ENCODE results near the gene ARHGAP10. TPM values are rescaled to one million over a fixed set of nuclear protein-coding genes. Genes with fewer than 3 reads are reported as not detected.

ARHGAP10 gene
- total and polyA plus RNA-seq, 2 donors from 2014 or later: 13.4 to 20.3 TPM

DNA sequence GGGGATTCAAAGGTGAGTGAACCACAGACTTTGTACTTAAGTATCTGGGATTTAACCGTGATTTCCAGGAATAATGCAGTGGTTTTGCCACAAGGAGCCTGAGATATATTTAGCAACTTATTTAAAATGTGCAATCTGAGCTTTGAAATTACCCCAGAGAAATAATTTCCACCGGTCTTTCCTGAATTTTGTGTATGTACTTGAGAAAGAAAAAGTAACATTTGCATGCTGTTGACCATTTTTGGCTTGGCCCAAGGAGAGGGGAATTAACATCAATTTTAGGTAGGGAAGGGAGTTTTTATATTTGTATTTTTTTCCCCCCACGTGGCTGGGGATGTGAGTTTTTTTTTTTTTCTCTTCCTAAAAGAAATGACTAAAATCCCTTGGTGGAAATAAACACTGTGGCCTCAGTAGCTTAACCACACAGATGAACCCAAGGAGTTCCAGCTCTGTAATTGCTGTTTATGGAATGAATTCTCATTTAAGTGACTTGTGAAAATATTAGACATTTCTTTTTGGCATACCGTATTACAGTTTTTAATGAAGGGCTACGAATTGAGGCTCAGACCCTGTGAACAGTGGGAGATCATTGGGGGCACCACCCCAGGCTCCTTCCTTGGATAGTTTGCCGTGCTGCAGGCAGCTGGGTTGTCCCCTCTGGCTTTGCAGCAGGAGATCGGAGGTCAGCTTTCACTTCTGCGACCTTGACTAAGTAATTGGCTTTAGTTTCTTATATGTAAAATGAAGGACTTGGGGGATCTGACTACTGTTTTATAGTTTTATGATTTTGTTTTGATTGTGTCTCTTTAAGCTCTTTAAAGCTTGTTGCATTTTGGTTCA is 116.1 kb downstream of the ARHGAP10 start:
- Histone ChIP-seq H3K27me3 (ENCODE audit: control insufficient read depth, insufficient read depth, low read length) (no peaks in the 10 kb centered on the region), H3K27ac (ENCODE audit: low read depth in 2 of 2, low read length in 2 of 2) (no peak overlapping the region), H3K4me1 (ENCODE audit: control insufficient read depth in 2 of 3, insufficient read depth in 2 of 3, low read depth in 1 of 3, low read length in 3 of 3) (peaks cover 0 to 3% (median 0%) of the 10 kb centered on the region in 3 donors), H3K4me3 (ENCODE audit: low read length in 3 of 3) (no peak overlapping the region), H3K9me3 (ENCODE audit: control insufficient read depth in 2 of 3, insufficient read depth in 1 of 3, low read length in 3 of 3) (no peaks in the 10 kb centered on the region), H3K9ac (ENCODE audit: low read length in 3 of 3) (no peak overlapping the region), H3K36me3 (ENCODE audit: control insufficient read depth in 2 of 3, insufficient read depth in 3 of 3, low read length in 3 of 3) (no peaks in the 10 kb centered on the region)
- intact Hi-C loops (cut with DNase I): no loop called here
- DNase-seq: no peak
- FAIRE-seq: no peak
- TF ChIP-seq, protein P1, sequence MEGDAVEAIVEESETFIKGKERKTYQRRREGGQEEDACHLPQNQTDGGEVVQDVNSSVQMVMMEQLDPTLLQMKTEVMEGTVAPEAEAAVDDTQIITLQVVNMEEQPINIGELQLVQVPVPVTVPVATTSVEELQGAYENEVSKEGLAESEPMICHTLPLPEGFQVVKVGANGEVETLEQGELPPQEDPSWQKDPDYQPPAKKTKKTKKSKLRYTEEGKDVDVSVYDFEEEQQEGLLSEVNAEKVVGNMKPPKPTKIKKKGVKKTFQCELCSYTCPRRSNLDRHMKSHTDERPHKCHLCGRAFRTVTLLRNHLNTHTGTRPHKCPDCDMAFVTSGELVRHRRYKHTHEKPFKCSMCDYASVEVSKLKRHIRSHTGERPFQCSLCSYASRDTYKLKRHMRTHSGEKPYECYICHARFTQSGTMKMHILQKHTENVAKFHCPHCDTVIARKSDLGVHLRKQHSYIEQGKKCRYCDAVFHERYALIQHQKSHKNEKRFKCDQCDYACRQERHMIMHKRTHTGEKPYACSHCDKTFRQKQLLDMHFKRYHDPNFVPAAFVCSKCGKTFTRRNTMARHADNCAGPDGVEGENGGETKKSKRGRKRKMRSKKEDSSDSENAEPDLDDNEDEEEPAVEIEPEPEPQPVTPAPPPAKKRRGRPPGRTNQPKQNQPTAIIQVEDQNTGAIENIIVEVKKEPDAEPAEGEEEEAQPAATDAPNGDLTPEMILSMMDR (IDR thresholded peaks at IDR 0.05; ENCODE audit: borderline replicate concordance, extremely low read depth, insufficient read depth): no peak

DNA sequence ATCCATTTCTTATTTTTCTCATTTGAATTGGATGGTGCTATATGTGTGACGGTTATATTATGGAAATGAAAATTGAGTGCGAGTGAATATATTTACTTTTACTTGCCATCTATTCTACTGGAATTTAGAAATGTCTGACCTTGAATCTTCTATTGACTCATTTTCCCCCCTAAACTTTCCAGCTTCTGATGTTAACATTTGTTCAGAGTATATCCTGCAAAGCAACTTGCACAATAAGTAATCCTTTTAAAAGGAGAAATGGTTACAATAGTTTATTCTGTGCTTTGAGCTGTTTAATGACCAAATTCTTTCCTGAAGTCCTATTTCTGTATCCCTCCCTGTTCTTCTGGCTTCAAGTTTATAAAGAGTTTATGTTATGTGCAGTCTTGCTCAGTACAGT is 116.7 kb downstream of the ARHGAP10 start:
- Histone ChIP-seq H3K4me1 (ENCODE audit: control insufficient read depth in 2 of 3, insufficient read depth in 2 of 3, low read depth in 1 of 3, low read length in 3 of 3) (peaks cover 0 to 3% (median 0%) of the 10 kb centered on the region in 3 donors), H3K27ac (ENCODE audit: low read depth in 2 of 2, low read length in 2 of 2) (no peak overlapping the region), H3K9me3 (ENCODE audit: control insufficient read depth in 2 of 3, insufficient read depth in 1 of 3, low read length in 3 of 3) (no peaks in the 10 kb centered on the region), H3K4me3 (ENCODE audit: low read length in 3 of 3) (no peak overlapping the region), H3K36me3 (ENCODE audit: control insufficient read depth in 2 of 3, insufficient read depth in 3 of 3, low read length in 3 of 3) (no peaks in the 10 kb centered on the region), H3K9ac (ENCODE audit: low read length in 3 of 3) (no peak overlapping the region), H3K27me3 (ENCODE audit: control insufficient read depth, insufficient read depth, low read length) (no peaks in the 10 kb centered on the region)
- TF ChIP-seq, protein P1 (IDR thresholded peaks at IDR 0.05; ENCODE audit: borderline replicate concordance, extremely low read depth, insufficient read depth): no peak
- no peak for DNase-seq
- FAIRE-seq: no peak
- intact Hi-C loops (cut with DNase I): no loop called here

DNA sequence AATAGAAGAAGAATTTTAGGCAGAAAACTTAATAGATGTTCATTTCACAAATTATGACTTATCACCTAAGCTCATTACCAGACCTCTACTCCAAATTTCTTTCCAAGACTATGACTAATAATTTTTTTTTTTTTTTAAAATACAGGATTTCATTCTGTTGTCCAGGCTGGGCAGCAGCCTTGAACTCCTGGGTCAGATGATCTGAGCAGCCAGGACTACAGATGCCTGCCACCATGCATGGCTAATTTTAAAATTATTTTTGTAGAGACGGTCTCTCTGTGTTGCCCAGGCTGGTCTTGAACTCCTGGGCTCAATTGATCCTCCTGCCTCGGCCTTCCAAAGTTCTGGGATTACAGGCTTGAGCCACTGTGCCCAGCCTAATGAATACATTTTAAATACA is 119.2 kb downstream of the ARHGAP10 start:
- Histone ChIP-seq H3K9me3 (ENCODE audit: control insufficient read depth in 2 of 3, insufficient read depth in 1 of 3, low read length in 3 of 3) (no peaks in the 10 kb centered on the region), H3K27ac (ENCODE audit: low read depth in 2 of 2, low read length in 2 of 2) (no peak overlapping the region), H3K9ac (ENCODE audit: low read length in 3 of 3) (no peak overlapping the region), H3K4me1 (ENCODE audit: control insufficient read depth in 2 of 3, insufficient read depth in 2 of 3, low read depth in 1 of 3, low read length in 3 of 3) (peaks cover 0 to 8% (median 2%) of the 10 kb centered on the region in 3 donors), H3K4me3 (ENCODE audit: low read length in 3 of 3) (no peak overlapping the region), H3K36me3 (ENCODE audit: control insufficient read depth in 2 of 3, insufficient read depth in 3 of 3, low read length in 3 of 3) (no peaks in the 10 kb centered on the region), H3K27me3 (ENCODE audit: control insufficient read depth, insufficient read depth, low read length) (no peaks in the 10 kb centered on the region)
- DNase-seq (no peak), FAIRE-seq (no peak)
- TF ChIP-seq, protein P1 (IDR thresholded peaks at IDR 0.05; ENCODE audit: borderline replicate concordance, extremely low read depth, insufficient read depth): no peak
- intact Hi-C loops (cut with DNase I): no loop called here

All from kidney (tissue), 14 donors.